Hepatic stellate cell (primary cell): Measurements from ENCODE around the gene NDFIP1.
"Not testable (repeated sequence)": the region's sequence is repeated elsewhere in the genome, so short reads cannot be mapped to it uniquely, and the experiment has no call there.

Source experiments
- DNase-seq: peaks from one replicate; pipeline ENCODE4 v3.0.0; 2011; ENCODE audit warnings: low spot score

NDFIP1 gene, protein sequence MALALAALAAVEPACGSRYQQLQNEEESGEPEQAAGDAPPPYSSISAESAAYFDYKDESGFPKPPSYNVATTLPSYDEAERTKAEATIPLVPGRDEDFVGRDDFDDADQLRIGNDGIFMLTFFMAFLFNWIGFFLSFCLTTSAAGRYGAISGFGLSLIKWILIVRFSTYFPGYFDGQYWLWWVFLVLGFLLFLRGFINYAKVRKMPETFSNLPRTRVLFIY

DNA sequence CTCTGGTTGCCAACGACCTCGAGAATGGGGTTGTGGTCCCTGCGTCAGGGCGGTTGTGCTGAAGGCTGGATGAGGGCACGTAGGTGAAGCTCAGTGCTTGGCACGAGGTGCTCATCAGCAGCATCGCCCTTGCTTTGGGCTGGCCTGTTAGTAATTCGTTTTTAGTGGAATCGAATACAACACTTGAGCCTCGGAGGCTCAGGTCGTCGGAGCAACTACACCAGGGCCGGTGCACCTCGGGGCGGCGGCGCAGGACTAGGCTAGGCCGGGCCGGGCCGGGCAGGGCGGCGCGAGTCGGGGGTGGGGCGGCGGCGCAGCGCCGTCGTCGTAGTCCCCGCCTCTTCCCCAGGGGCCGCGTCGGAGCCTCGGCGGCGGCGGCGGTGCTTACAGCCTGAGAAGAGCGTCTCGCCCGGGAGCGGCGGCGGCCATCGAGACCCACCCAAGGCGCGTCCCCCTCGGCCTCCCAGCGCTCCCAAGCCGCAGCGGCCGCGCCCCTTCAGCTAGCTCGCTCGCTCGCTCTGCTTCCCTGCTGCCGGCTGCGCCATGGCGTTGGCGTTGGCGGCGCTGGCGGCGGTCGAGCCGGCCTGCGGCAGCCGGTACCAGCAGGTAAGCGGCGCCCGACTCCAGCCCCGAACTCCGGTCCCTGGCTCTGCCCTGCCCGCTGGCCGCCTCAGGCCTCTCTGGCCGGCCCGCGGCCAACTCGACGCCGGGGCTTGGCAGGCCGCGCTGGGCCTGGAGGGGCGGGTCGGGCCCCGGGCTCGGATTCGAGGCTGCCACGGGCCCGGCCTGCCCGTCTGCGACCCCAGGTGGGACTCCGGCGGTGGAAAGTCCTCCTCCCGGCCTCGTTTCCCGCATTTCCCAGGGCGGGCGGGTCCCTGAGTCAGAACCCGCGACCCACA is at the start of gene NDFIP1:
TSS of gene NDFIP1 (plus strand) at position 348 of the 899 bp plus-strand sequence. CDS start at position 544, 196 bp downstream.
- peak; percentile 74 for DNase-seq

DNA sequence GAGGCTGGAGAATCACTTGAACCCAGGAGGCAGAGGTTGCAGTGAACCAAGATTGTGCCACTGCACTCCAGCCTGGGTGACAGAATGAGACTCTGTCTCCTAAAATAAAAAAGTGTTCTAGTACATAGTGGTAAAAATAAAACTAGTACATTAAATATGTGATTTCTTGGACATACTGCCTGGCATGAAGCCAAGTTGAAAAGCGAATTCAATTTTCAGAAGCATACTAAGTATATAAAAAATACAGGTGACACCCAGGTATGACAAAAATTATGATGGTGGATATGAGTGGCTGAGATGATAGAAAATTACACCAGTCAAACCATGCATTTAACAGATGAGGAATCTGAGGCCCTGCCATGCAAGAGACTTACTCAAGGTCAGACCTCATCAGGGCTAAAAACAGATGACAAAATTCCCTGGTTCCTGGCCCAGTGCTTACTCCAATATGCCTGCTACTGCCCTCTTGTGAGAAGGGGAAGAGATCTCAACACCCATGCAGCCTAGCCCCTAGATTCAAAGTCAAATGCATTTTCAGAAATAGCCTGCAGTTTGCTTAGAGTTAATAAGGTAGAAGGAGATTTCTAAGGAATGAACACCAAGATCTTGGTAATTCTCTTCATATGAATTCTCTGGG is 49.2 kb upstream of the NDFIP1 start:
- no peak for DNase-seq

DNA sequence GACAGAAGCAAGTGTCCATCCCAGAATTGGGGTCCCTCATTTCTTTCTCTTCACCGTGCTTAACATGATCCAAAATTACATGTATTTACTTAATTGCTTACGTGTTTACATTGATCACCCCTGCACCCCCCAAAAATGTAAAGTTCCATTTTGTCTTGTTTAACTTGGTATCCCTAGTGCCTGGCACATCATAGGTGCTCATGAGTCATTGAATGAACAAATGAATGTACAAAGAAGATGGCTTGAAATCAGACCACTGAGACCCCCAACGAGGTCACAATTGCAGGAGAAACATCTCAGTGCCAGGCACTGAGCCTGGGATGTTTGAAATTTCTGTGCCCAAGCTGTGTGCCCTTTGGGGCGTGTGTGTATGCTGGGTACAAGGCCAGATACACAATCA is 45.2 kb upstream of the NDFIP1 start:
- DNase-seq = no peak

DNA sequence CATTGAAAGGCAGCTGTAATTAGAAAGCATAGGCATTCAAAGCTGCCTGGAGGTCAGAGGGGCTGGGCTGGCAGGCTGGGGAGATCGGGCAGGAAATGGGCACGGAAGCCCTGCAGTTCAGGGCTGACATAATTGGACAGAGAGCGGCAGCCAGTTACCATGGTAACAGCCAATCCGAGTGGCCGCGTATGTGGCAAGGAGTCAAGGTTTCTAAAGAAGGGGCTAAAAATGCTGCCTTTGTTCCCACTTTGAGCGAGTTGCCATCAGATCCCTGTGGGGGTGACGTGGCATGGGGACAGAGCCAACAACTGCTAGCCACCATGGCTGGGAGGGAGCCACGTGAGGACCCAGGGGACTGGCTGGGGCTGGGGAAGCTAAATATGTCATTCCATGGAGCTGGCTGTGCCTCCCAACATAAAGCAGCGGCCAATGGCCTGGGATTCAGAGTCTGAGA is 44.7 kb upstream of the NDFIP1 start:
- peak; percentile 79 for DNase-seq

DNA sequence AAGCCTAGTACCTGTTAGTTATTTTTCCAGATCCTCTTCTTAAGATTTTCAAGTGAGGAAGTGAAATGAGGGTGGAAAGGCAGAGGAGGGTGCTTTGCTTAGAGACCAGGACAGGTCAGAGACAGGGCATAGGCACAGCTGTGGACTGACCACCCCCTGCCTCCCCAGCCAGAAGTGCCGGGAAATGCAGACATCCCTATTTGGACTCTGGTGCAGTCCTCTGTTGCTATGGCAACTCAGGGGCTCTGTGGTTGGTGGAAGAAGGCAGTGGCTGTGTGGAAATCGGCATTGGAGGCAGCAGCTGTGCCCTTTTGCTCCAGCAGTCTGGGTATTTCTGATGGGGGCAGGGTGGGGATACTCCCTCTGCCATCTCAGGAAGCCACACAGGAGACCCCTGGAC is 43.3 kb upstream of the NDFIP1 start:
- peak; percentile 36 for DNase-seq

DNA sequence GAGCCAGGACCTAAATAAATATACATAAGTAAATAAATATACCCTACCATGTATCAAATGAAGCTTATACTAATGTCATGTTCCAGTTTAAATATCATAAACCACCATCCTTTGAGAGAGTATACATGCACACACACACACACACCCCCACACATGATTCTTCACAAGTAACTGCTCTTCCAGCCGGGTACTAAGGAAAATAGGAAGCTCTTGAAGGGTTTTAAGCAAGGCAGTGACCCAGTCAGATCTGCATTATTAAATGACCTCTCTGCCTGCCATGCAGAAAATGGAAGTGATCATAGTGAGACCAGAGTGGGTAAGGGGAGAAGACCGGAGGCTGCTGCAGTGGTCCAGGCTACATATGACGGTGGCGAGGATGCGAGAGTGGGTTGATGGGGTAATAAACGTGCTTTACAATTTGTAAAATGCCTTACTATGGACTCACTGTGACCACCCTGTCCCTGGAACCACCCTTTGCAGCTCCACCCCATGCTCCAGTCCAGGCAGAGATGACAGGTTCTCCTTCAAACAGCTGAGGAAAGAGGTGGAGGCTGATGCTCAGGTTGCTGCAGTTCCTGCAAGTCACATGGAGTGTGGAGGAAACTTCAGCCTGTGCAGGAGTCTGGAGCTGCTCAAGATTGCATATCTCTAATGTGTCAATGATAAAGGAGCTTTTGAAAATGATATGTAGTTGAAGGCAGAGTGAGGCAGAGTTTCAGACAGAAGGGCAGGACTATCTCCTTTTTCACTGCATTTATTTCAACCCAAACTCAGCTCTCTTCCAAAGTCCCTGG is 38.8 kb upstream of the NDFIP1 start:
- no peak for DNase-seq

DNA sequence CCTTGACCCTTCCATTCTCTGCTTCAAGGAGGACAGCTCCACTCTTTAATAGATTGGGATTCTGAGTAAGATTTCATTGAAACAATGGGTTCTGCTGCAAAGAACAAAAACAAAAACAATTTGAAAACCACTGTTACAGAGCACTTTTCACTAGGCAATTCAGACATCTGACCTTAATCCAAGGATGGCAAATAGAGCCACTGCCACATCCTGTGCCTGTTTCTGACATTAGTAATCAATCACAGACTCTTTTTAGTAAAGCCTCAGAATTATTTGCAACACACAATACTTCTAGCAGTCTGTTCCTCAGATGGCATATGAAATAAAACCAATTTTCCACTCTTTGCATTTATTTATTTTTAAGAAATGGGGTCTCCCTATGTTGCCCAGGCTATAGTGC is 37.8 kb upstream of the NDFIP1 start:
- DNase-seq = no peak

DNA sequence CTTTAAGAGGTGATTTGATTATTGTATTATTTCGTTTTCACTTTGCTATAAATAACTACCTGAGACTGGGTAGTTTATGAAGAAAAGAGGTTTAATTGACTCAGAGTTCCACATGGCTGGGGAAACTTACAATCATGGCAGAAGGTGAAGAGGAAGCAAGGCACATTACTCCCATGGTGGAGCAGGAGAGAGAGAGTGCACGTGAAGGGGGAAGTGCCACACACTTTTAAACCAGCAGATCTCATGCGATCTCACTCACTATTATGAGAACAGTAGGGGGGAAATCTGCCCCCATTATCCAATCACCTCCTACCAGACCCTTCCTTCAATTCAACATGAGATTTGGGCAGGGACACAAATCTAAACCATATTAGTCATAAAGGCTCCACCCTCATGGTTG is 36.1 kb upstream of the NDFIP1 start:
- no peak for DNase-seq

DNA sequence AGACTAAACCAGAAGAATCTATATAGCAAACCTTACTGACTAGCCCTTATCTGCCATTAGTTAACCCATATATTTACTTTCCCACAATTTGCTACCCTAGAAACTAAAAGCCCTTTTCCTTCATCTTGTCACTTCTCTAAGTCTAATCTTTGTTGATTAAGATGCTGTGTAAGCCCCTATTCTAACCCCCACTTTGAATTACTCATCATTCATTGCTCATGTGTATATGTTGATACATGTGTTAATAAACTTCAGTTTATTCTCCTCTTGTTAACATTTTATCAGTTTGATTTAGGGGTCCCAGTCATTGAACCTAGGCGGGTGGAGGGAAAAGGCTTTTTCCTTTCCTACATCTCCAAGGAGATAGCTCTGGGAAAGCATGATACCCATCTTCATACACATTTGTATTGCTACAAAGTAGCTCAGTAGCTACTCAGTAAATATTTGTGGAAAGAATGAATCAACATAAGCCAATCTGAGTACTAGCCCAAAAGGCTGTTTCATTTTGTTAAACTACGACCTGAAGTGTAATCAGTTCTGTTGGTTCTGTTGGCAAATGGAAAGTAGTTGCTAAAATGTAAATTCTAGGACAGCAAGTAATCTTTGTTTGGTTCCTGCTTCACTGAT is 35.1 kb upstream of the NDFIP1 start:
- DNase-seq = no peak

DNA sequence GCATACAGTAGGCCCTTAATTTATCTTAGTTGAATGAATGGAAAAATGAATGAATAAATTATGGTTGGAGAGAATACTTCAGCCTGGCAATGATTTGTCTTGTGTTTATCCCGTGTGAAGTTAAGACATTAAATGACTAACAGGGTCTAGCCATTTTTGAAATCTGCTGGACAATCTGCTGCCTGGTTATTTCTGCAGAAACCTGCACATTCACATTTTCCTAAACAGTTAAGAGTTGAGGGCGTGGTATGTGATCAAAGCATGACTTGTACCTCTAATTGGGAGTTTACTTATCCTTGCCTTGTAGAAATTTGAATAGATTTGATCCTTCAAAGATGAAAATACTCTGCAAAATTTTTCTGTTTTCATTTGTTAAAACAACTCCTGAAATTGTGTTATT is 34.6 kb upstream of the NDFIP1 start:
- no peak for DNase-seq

DNA sequence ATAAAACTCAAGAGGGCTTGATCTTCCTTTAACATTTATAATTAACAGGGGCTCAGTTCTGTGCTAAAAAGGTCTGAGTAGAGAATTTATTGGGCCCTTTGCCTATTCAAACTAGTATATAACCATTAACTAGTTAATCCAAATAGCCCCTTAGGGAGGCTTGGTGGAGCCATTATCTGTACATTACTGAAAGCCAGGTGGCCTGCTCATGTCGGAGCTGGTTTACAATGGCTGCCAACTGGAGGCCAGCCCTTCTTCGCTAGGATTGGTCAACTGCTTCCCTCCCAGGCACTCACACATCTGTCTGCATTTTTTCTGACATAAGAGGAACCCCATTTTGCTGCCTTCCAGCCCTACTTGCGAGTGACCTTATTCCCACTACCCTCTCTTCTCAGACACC is 30.4 kb upstream of the NDFIP1 start:
- DNase-seq = no peak

DNA sequence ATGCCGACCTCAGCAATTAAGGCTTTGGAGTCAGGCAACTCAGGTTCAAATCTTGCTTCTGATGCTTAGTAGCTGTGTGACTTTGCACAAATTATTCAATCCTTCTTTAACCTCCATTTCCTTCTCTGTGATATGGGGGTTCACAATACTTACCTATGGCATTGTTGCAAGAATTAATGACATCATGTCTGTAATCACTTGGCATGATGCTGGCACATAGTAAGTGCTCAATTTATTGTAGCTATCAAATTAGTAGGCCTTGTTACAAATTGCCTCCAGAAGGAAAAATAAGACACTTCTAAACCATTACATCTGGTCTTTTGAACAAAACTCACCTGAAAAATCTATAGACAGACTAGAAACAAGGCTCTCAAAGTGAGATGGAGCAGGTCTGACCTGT is 29.9 kb upstream of the NDFIP1 start:
- no peak for DNase-seq

DNA sequence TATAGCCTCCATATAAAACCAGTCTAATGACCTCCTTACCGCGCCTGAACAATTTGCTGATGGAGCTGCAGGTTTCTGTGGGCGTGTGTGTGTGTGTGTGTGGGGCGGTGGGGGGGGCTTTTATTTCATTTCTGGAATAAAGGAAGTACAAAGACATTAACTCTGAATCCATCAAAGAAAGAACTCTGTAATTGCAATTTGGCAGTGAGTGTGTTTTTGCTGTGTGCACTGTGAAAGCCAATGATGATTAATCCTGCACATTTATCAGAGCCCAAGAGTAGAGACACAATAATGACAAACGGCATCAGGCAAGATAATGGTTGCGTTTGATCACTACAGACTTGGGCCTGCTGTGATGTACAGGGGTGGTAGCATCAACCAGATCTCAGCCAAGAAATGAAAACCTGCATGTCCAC is 29.3 kb upstream of the NDFIP1 start:
- DNase-seq = no peak

DNA sequence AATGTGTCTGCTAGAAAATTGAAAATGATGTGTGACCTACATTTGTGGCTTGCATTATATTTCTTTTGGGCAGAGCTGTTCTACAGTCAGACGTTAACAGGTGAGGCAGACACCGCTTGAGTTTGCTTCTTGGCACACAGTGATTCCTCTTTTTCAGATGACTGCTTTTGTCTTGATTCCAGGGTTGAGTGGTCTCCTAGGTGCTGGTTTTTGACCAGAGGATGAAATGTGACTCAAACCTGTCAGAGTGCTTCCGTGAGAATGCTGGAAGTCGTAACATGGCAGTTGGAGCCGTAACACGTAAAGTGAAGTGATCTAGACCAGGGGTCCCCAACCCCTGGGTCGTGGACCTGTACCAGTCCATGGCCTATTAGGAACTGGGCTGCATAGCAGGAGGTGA is 28.3 kb upstream of the NDFIP1 start:
- DNase-seq = no peak

DNA sequence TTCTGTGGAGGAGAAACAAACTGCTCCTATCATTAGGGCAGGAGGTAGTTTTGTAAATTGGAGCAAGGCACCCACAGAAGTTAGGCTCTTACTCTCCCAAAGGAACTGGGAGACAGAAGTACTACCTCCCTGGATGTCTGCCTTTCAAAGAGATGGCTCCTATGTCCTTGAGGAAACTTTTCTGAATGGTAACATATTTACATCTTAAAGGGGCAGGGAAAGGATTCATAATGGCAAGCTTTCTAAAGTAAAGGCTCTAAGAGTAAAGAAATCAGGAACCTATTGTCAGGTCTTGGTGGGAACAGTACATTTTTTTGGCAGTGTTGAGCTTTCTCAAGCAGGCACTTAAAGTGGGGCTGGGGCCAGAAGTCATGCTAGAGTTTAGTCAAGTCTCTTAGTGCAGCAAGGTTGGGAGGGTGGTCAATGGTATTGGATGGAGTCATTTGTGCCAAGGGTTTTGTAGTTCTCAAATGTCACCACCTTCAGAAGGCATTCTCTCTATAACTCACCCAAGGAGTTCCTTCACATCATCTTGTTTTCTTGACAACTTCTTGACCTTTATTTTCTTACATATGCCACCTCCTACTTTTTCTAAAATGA is 26.3 kb upstream of the NDFIP1 start:
- DNase-seq = no peak

DNA sequence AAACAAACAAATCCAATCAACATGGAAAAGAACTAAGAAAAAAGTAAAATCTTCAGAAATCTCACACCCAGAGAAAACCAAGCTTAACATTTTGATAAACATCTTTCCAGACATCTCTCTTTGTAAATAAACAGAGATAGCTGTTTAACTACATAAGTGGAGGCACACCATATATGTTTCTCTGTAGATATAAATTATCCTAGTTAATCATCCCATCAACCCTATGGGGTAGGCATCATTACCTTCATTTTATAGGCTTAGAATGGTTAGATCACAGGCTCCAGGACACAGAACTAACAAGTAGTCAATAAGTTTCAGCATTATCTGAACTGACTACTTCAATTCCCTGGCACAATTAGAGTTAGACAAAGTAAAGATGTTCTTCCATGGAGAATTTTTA is 22.4 kb upstream of the NDFIP1 start:
- no peak for DNase-seq

DNA sequence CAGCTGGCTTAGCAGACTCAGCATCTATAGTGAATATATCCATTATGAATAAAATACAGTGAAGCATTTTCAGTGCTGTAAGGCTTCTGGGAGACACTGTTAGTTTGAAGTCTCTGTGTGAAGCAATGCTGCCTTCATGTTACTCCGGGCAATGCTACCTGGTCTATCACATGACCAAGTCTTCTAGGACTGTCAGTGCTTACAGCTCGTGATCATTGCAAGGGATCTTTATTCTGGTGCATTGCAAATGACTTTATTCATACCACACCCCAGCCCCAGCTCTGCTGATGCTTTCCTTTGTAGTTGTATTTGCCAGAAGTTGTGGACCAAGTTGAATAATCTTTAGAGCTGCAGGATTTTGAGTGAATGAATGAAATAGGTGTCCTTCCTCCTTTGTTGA is 21.9 kb upstream of the NDFIP1 start:
- no peak for DNase-seq

DNA sequence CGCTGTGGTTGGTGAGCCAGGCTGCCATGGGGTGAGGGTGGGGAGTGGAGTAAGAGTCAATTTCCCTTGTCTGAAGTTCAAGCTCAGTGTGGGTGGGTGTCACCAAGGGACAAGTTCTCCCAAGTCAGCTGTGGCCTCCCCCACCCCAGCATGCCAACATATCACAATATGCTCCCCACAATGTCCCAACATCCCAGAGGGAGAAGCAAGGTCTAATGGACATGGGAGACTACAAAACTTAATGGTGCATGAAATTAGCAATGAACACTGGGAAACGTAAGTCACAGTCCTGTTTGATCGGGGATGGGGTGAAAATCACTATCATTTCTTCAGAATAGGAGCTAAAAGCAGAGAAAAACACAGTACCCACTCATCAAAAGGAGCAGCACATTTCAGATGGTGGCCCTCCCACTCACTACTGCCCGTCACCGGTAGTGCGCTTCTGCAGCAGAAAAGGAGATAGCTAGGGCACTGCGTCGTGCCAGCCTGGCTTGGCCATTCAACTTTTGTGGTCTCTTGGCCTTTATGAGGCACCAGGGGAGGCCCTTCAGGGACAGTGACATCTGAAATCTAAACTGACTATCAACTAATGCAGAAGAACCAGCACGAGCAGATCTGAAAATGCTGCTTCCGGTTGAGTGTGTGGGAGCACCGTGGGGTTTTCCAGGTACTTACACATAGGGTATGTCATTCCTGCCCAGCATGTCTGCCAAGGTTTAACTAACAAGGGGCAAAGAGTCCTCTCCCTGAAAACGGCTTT is 20.5 kb upstream of the NDFIP1 start:
- DNase-seq = no peak

DNA sequence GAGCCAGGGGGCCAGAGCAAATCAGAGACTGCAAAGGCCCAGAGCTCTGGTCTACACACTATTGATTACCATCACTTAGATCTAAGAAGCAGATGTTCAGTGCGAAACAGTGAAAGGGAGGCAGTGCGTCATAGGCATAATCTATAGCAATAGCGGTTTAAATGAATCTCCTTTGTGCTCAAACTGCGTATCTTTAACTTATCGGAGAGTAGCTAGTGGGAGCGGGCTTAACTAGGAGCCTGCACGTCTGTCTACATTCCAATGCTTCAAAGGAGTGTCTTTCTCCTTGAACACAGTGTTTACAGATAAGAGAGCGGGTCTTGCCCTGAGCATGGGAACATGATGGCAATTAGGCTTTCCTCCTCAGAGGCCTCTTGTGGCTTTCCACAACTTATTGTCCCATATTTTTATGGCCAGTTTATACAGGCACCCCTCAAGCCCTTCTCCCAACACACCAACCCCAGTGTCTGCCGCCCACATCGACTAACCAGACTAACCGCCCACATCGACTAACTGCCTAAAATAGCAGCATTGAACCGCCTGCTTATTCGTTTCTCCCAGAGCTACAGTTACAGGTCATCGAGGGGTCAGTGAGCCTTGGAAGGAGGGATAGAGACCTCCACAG is 19.6 kb upstream of the NDFIP1 start:
- not testable (repeated sequence) for DNase-seq

DNA sequence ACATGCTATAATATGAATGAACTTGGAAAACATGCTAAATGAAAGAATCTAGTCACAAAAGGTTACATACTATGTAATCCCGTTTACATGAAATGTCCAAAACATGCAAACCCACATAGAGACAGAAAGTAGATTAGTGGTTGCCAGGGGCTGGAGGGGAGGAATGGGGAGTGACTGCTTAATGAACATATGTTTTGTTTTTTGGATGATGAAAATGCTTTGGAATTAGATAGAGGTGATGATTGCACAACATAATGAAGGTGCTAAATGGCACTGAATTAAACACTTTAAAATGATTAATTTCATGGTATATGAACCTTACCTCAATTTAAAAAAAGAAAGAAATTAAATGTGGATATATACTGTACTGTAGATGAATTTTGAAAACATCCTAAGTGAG is 17.6 kb upstream of the NDFIP1 start:
- no peak for DNase-seq
